Lung (tissue), 12 donors: ENCODE measurements around the gene DYNLL2. TPM values are rescaled to one million over a fixed set of nuclear protein-coding genes. Genes with fewer than 3 reads are reported as not detected.

Experiments used
- ATAC-seq: fragments of 200-7000 bp; cut with Tn5 transposase; one replicate; pipeline ENCODE4 v1.9.1; 2020; ENCODE audit warnings: moderate number of reproducible peaks; ENCODE audit not compliant: insufficient read depth, low FRiP score
- DNase-seq, 3 donors: peaks; one replicate each; pipeline ENCODE4 v3.0.0-alpha.2; 2013 to 2017
- H3K27ac ChIP-seq, 2 donors: one replicate each; pipeline ENCODE4 v1.5.1; 2013; ENCODE audit warnings: mild to moderate bottlenecking in 2 of 2, moderate library complexity in 2 of 2, control low read depth in 1 of 2, inconsistent platforms in 1 of 2, low read depth in 1 of 2, low read length in 1 of 2
- H3K27me3 ChIP-seq, 3 donors: one replicate each; pipeline ENCODE4 v1.5.1; 2013; ENCODE audit warnings: low read length in 2 of 3; ENCODE audit not compliant: control insufficient read depth in 3 of 3, insufficient read depth in 3 of 3
- H3K36me3 ChIP-seq, 4 donors: one replicate each; pipeline ENCODE4 v1.5.1; 2013; ENCODE audit warnings: low read length in 4 of 4, mild to moderate bottlenecking in 1 of 4, moderate library complexity in 1 of 4; ENCODE audit not compliant: control insufficient read depth in 4 of 4, insufficient read depth in 4 of 4
- H3K4me1 ChIP-seq, 5 donors: one replicate each; pipeline ENCODE4 v1.5.1; 2013; ENCODE audit warnings: low read length in 5 of 5, mild to moderate bottlenecking in 2 of 5, moderate library complexity in 1 of 5; ENCODE audit not compliant: control insufficient read depth in 5 of 5, insufficient read depth in 5 of 5
- H3K4me3 ChIP-seq: one replicate; pipeline ENCODE4 v1.5.1; 2013; ENCODE audit warnings: mild to moderate bottlenecking, control low read depth, moderate library complexity
- H3K9ac ChIP-seq, 2 donors: one replicate each; pipeline ENCODE4 v1.5.1; 2013; ENCODE audit warnings: low read length in 2 of 2, control low read depth in 1 of 2; ENCODE audit not compliant: insufficient read depth in 1 of 2
- H3K9me3 ChIP-seq, 4 donors: one replicate each; pipeline ENCODE4 v1.5.1; 2013; ENCODE audit warnings: low read length in 3 of 4, mild to moderate bottlenecking in 1 of 4, moderate library complexity in 1 of 4; ENCODE audit not compliant: control insufficient read depth in 4 of 4, insufficient read depth in 3 of 4
- CTCF ChIP-seq: IDR thresholded peaks from 2 replicates; pipeline ENCODE4 v1.5.1; 2012; ENCODE audit warnings: mild to moderate bottlenecking; ENCODE audit errors: control extremely low read depth, extremely low read depth
- WGBS, 2 donors: extraction: QIAGEN DNeasy Blood & Tissue Kit; methylation state at CpG; one replicate each; pipeline ENCODE4 v1.1.7; 2013; 5-methylcytosine and 5-hydroxymethylcytosine counted together
- polyA plus RNA-seq, 2 donors: library from polyadenylated mRNA; stranded (reverse); fragments of 200-250 nt; gene quantifications; one replicate each; pipeline ENCODE4 v1.2.1, GENCODE V29; 2013
- total RNA-seq, 2 donors: library from RNA; depleted of rRNA in 1 of 2; stranded (reverse); fragments of >200 nt in 1 of 2; gene quantifications; one replicate each; pipeline ENCODE4 v1.2.1, GENCODE V29; 2014 to 2021
- donor health status: control.
- donor health status: control.
- donor health status: Bipolar disorder and iron deficiency.
- donor health status: healthy.
- donor health status: DM: yes; HTN: yes; CAD: no.

The DYNLL2 gene
- total and polyA plus RNA-seq, 4 donors, result 21.8 to 36.5 (median 26.6) TPM

GRCh38 chr17:58105093-58105492, 21.9 kb downstream of the DYNLL2 start:
- Histone ChIP-seq H3K4me3 (no peak overlapping the region), H3K36me3 (no peaks in the 10 kb centered on the region), H3K4me1 (no peaks in the 10 kb centered on the region), H3K9me3 (no peaks in the 10 kb centered on the region), H3K27ac (no peak overlapping the region), H3K9ac (no peak overlapping the region), H3K27me3 (no peaks in the 10 kb centered on the region)
- 92 to 95% methylated on average over 1 of the region's 1 CpG for WGBS, 2 donors
- TF ChIP-seq CTCF, result no peak
- ATAC-seq (no peak), DNase-seq (no peak)

GRCh38 chr17:58107306-58107705, 24.1 kb downstream of the DYNLL2 start:
- no peaks in the 10 kb centered on the region for H3K27me3 ChIP-seq
- WGBS, 2 donors, result 45 to 68% methylated on average over 1 of the region's 1 CpG
- DNase-seq (no peak), ATAC-seq (no peak)
- no peak overlapping the region for H3K27ac ChIP-seq
- H3K9me3 ChIP-seq, result no peaks in the 10 kb centered on the region
- H3K36me3 ChIP-seq, result no peaks in the 10 kb centered on the region
- H3K4me1 ChIP-seq, result no peaks in the 10 kb centered on the region
- no peak for TF ChIP-seq CTCF
- H3K4me3 ChIP-seq, result no peak overlapping the region
- no peak overlapping the region for H3K9ac ChIP-seq

- 63 to 82% methylated on average over 1 of the region's 1 CpG for WGBS, 2 donors
Measured at GRCh38 chr17:58109197-58109596, 26.0 kb downstream of the DYNLL2 start.

More at GRCh38 chr17:58109197-58109596, 26.0 kb downstream of the DYNLL2 start:
- H3K9ac ChIP-seq, result no peak overlapping the region
- no peaks in the 10 kb centered on the region for H3K4me1 ChIP-seq
- H3K27ac ChIP-seq, result no peak overlapping the region
- no peaks in the 10 kb centered on the region for H3K36me3 ChIP-seq
- ATAC-seq (no peak), DNase-seq (no peak)
- H3K9me3 ChIP-seq, result no peaks in the 10 kb centered on the region
- H3K27me3 ChIP-seq, result no peaks in the 10 kb centered on the region
- TF ChIP-seq CTCF, result no peak
- no peak overlapping the region for H3K4me3 ChIP-seq
